SU-DHL-6 (cell line): Measurements from ENCODE around the gene DUSP22.

Experiments used
- EZH2phosphoT487 ChIP-seq: fragments of 200-600 bp; sonication (generic), shearing (Covaris generic); conservative IDR thresholded peaks from 2 replicates; pipeline ENCODE4 v1.6.1; 2018; ENCODE audit warnings: mild to moderate bottlenecking, antibody characterized with exemption, low read length, moderate library complexity, mixed read lengths
- TF ChIP-seq, protein P1 (sequence below): fragments of 200-600 bp; sonication (generic); IDR thresholded peaks from one replicate; pipeline ENCODE4 v1.5.1; 2017; ENCODE audit warnings: antibody characterized with exemption, mild to moderate bottlenecking, low read length, moderate library complexity; ENCODE audit not compliant: insufficient read depth, poor library complexity, severe bottlenecking

- TF ChIP-seq, protein P1, sequence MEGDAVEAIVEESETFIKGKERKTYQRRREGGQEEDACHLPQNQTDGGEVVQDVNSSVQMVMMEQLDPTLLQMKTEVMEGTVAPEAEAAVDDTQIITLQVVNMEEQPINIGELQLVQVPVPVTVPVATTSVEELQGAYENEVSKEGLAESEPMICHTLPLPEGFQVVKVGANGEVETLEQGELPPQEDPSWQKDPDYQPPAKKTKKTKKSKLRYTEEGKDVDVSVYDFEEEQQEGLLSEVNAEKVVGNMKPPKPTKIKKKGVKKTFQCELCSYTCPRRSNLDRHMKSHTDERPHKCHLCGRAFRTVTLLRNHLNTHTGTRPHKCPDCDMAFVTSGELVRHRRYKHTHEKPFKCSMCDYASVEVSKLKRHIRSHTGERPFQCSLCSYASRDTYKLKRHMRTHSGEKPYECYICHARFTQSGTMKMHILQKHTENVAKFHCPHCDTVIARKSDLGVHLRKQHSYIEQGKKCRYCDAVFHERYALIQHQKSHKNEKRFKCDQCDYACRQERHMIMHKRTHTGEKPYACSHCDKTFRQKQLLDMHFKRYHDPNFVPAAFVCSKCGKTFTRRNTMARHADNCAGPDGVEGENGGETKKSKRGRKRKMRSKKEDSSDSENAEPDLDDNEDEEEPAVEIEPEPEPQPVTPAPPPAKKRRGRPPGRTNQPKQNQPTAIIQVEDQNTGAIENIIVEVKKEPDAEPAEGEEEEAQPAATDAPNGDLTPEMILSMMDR, result no peak
- no peak for TF ChIP-seq EZH2phosphoT487
These were observed 75.1 kb downstream of the DUSP22 start for GRCh38 chr6:367298-367794.
